Measurements from ENCODE around the gene ALG9. TPM values are rescaled to one million over a fixed set of nuclear protein-coding genes. Genes with fewer than 3 reads are reported as not detected.

ALG9 gene
- polyA plus RNA-seq, 10 donors: 21.8 to 33.3 (median 28.2) TPM

DNA sequence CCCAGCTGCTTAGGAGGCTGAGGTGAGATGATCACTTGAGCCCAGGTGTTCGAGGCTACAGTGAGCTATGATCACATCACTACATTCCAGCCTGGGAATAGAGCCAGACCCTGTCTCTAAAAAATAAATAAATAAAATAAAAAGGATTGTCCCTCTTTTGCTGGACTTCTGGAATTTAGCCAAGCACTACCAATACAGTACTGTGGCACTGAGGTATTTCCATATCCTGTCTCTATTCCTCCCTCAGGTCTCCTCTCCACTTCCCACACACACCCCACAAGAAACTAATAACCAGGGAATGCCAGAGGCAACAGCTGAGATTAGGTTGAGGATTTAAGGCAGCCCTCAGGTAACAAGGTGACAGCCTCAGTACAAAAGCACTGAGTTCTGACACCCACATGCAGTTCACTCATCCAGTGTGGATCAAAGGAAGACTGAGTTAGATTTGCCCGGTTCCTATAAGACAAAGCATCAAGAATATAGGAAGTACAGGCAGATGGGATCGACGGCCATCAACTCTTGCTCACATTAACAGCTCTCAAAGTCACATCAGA lies 100.7 kb downstream of the ALG9 start:
- DNase-seq: no peak

GRCh38 chr11:111766834-111767142 lies 104.6 kb downstream of the ALG9 start:
- no peak for DNase-seq

- peak; percentile 64 to 96 (median 75) for DNase-seq
These were observed 105.2 kb downstream of the ALG9 start, which contains the start of gene PPP2R1B for GRCh38 chr11:111765984-111766833. TSS of gene PPP2R1B (minus strand) at chr11:111766389. CDS start at chr11:111766361, 28 bp downstream.

GRCh38 chr11:111765320-111765983 lies 105.9 kb downstream of the ALG9 start:
- DNase-seq: no peak

GRCh38 chr11:111764621-111765020 lies 106.8 kb downstream of the ALG9 start:
- no peak for DNase-seq

- no peak for DNase-seq
These were observed 108.3 kb downstream of the ALG9 start for GRCh38 chr11:111762981-111763643.

GRCh38 chr11:111762526-111762925 lies 108.9 kb downstream of the ALG9 start:
- DNase-seq: no peak

- no peak for DNase-seq
These were observed 110.3 kb downstream of the ALG9 start for GRCh38 chr11:111761036-111761435.

DNA sequence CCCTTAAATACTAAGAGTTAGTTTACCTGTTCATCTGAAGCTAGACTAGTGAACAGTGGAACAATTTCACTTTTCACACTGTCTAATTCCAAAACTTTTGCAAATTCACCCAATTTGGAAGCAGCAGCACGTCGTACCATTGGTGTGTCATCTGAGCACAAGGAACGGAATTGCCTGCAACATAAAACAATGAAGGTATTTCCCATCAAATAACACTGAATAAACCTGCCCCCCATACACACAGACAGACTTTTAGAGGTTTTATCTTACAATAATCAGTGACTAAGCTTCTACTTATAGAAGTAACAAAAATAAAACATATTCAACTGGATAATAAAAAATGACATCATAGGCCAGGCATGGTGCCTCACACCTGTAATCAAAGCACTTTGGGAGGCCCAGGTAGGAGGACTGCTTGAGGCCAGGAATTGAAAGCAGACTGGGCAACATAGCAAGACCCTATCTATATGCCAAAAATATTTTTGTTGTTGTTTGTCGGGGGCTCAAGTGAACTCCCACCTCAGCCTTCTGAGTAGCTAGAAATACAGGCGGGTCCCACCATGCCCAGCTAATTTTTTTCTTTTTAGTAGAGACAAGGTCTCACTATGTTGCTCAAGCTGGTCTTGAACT lies 111.5 kb downstream of the ALG9 start:
- DNase-seq: no peak

- DNase-seq: no peak
These were observed 112.0 kb downstream of the ALG9 start for GRCh38 chr11:111759376-111759775.

GRCh38 chr11:111756097-111756496 lies 115.3 kb downstream of the ALG9 start:
- no peak for DNase-seq

DNA sequence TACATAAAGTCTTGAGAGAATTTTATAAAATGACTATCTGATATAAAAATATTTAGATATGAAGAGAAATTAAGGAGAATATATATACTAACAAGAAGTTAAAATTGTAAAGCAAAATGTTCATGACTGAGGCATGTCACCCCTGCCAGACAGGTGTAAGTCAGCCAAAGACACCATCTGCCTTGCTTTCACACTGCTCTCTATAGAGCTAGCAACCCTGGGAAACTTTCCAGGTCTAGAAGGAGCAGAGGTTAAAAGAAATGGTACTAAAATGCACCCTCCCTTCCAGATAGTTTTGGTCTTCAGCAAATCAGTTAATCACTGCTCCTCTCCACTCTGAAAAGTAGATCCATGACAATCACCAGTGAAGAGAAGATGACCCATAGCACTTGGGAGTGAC lies 121.7 kb downstream of the ALG9 start:
- DNase-seq: no peak

GRCh38 chr11:111748035-111748804 lies 123.2 kb downstream of the ALG9 start:
- DNase-seq: no peak

DNA sequence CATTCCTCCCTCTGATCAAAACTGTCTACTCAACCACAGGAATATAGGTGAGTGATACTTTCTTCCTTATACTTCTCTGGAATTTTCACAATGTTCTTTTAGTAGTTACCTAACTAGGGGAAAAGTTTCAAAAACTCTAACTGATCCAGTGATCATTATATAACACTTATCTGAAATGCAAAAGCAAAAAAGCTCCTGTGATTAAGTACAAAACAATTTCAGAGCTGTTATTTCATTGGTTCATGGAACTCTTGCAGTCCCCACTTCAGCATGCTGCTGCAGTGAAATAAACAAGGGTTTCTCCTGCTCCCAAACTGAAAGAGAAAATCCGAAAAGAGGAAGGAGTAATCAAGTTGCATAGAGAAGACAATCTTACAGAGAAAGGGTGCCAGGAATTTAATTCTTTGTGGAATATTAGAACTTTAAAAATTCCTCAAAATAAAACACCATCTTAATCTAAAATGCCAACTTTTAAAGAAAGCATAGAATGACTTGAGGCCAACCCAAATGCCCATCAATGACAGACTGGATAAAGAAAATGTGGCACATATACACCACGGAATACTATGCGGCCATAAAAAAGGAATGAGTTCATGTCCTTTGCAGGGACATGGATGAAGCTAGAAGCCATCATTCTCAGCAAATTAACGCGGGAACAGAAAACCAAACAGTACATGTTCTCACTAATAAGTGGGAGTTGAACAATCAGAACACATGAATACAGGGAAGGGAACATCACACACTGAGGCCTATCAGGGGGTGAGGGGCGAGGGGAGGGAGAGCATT lies 125.5 kb downstream of the ALG9 start:
- no peak for DNase-seq

DNA sequence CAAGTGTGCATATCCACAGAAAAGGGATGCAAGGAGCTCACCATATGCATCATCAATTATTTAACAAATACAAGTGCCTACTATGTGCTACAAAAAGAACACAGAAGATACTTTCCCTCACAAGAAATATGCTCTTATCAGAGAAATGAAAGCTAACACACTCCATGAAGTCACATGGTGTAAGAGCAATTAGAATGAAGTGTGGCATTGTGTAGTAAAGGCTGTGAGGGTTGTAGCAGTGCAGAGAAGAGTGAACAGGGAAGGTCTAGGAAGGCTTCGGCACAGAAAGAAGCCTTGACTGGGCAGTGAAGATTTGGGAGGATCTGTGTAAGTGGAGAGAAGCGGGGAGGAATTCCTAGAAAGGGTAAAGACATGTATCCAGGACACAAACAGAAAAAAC lies 127.7 kb downstream of the ALG9 start:
- no peak for DNase-seq

DNA sequence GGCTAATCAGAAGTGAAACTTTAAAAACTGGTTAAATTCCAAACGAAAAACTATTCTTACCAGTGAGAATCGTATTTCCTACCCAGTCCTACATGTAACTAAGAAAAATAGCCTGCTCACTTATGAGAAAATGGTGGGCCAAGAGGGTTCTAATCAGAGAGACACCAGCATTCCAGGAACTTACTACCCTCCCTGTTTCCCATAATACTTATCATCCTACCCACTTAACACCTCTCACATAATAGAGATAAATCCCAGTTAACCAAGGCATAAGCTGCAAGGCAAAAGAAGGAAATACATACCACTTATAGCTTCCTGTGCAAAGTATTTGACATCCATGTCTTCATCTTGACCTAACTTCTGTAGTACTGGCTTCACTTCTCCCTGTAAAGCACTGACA lies 129.6 kb downstream of the ALG9 start:
- DNase-seq: no peak

DNA sequence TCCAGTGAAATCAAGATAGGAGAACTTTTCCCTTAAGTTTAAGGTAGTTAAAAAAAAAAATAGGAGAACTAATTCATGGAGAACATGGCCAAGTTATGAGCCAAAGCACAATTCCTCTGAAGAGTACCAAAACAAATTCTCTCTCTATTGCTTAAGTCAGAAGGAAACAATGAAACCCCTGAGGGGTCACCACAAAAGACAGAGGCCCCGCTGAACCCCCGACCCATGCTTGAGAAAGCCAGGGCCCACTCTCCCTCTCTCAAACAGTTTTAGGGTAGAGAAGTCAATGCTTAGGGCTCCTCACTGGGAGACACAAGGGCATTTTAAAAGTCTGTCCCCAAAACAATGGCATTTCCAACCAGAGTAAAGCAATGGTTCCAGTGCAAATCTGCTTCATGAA lies 132.1 kb downstream of the ALG9 start:
- DNase-seq: no peak

DNA sequence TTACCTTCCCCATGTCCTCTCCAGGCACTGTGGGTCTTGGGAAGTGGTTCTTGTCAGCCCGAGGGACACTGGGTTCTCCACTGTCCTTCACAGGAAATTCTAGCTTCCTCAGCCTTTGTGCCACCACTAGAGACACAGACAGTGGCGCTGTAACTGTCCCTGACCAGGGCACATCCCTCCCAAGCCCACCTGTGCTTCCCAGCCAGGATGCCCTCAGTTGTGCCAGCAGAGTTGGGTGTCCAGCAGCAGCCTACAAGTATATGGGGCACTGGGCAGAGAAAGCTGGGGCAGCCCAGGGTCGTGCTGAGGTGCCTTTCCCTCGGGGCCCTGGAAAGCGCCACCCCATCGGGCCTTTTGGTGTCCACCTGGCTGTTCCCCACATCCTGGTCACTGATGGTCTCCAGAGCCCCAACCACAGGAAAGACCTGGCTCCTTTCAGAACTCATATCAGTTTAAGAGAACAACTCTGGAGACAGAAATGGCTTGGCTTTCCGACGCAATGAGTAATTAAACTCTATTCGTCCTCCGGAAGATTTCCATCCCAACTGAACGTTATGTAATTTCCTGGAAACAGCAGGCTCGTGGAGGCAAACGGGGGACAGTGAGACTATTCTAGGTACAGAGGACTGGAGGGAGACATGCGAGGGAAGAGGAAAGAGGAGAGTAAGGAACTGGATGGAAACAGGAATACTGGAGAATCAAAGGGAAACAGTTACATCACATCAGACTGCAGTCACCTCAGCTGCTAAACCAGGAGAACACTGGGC lies 133.8 kb downstream of the ALG9 start:
- peak in 2 of 3 donors; percentile 73 to 84 for DNase-seq

DNA sequence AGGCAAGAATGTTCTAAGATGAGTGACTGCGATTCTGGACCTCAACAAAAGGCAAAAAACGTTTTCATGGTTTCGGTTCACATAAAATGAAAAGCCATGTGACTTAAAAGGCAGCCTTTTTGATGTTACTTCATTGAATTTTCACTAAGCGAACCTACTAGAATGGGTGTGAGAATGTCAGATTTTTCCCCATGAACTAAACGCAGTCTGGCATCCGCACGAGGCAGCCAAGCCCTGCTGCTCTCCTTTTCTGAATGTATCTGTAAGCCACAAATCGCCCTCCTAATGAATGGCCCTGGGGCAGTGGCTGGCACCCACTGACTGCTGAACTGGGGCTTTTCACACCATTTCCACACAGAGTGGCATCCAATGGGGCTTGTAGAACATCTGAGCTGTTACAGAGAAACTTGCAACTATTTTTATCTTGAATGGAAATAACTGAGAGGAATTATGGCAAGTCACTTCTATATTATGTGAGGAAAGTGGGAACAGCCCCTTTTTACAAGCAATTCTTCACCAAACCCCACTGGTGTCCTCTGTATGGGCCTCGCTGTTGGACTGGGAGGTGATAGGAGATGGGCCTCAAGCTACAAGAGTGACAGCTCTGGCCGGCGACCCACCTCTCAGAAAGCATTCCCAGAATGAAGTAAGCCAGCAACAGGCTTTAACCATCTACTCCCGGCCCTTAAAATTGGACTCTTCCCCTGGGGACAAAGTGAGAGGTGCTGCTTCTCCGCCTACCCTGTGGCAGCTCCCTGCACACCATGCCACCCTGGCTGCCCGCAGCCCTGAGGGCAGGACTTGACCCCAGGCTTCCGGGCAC lies 134.5 kb downstream of the ALG9 start:
- DNase-seq: peak in 2 of 3 donors; percentile 34 to 65
